Measurements from ENCODE around the gene ADAM17.
"Not testable (repeated sequence)": the region's sequence is repeated elsewhere in the genome, so short reads cannot be mapped to it uniquely, and the experiment has no call there.

ADAM17 gene

DNA sequence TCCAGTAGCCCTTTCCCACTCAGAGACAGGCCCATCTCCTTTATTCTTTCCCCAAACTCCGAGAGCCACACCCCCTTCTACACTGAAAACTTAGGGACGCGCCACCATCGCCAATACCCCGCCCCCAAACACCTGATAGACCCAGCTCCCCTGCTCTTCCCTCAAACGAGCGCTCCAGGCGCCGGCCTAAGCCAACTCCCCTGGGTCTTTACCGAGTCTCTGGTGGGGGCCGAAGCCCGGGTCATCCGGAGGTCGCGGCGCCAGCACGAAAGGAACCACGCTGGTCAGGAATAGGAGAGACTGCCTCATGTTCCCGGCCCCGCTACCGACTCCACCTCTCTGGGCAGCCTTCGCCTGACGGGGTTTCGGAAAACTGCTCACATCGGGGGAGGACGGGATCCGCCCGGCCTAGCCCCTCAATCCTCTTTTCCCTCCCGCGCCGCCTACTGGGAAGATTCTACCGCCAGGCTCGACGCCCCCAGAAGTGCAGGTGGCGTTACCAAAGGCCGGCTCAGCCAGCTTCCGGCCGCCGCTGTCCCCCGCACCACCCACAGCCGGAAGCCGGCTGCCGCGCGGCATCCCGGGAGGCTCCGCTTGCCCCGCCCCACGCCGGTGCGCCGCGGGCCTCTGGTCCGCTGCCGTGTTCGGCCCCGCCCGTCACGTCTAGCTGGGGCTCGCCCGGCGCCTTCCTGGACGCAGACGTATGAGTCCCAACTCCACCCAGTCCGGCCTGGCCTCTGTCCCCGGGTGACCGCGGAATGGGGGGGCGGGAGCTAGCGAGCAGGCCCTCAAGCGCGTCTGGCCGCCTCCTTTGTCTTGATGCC lies at the start of gene ADAM17:
ADAM17 (minus strand) TSS at position 534 of the 824 bp plus-strand sequence; CDS start at position 309, 225 bp downstream.
- FAIRE-seq: no peak

DNA sequence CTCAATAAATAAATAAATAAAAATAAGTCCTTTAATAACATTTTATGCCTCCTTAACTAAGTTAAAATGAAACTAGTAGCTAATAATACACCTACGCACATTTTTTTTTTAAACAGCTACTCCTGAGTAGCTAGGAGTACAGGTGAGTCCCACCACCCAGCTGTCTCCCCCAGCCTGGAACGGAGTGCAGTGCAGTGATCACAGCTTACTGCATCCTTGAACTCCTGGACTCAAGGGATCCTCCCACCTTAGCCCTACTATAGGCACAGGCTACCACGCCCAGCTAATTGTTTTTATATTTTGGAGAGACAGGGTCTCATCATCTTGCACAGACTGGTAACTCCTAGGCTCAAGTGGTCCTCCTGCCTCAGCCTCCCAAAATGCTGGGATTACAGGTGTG lies 46.8 kb upstream of the ADAM17 start:
- FAIRE-seq: no peak

DNA sequence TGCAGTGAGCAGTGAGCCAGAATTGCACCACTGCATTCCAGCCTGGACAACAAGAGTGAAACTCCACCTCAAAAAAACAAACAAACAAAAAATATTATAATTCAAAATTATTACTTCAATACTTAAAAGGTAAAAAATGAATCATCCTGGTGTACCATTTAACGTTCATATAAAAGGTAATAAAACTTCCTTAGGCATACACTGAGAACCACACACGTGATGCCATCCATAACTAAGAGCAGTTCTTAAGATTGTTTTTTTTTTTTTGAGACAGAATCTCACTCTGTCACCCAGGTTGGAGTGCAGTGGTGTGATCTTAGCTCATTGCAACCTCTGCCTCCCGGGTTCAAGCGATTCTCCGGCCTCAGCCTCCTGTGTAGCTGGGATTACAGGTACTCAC lies 45.8 kb upstream of the ADAM17 start:
- no peak for FAIRE-seq

DNA sequence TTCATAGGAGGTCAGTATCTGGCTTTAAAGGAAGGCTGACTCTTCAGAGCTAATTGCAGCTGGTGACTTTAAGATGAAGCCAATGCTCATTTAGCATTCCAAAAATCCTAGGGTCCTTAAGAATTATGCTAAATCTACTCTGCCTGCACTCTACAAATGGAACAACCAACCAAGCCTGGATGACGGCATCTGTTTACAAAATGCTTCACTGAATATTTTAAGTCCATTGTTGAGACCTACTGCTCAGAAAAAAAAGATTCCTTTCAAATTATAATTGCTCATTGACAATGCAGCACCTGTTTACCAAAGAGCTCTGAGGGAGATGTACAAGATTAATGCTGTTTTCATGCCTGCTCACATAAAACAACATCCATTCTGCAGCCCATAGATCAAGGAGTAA lies 43.8 kb upstream of the ADAM17 start:
- no peak for FAIRE-seq

DNA sequence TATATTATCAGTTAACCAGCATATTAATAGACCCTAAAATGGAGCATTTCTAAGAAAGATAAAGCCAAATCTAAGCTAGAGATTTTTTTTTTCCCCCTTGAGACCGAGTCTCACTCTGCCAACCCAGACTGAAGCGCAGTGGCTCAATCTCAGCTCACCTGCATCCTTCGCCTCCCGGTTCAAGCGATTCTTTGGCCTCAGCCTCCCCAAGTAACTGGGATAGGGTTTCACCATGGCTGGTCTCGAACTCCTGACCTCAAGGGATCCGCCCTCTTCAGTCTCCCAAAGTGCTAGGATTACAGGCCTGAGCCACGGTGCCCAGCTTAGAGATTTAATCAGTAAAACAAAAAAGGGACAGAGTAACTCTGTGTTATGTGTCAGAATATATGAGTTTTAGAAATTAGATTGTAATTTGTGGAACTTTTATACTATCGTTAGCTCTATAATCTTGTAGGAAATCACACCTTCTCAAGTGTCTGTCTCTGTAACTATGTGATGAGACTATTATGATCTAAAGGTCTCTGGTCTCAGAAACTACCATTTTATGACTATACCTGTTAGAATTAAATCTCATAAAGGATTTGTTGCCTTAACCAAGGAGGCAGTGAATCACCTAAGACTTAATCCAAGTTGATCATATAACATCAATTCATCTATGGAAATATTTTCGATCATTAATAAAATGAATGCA lies 41.1 kb upstream of the ADAM17 start:
- FAIRE-seq: no peak

GRCh38 chr2:9595746-9596145 lies 40.1 kb upstream of the ADAM17 start:
- FAIRE-seq: no peak

- not testable (repeated sequence) for FAIRE-seq
These were observed 39.6 kb upstream of the ADAM17 start for GRCh38 chr2:9595256-9595655.

DNA sequence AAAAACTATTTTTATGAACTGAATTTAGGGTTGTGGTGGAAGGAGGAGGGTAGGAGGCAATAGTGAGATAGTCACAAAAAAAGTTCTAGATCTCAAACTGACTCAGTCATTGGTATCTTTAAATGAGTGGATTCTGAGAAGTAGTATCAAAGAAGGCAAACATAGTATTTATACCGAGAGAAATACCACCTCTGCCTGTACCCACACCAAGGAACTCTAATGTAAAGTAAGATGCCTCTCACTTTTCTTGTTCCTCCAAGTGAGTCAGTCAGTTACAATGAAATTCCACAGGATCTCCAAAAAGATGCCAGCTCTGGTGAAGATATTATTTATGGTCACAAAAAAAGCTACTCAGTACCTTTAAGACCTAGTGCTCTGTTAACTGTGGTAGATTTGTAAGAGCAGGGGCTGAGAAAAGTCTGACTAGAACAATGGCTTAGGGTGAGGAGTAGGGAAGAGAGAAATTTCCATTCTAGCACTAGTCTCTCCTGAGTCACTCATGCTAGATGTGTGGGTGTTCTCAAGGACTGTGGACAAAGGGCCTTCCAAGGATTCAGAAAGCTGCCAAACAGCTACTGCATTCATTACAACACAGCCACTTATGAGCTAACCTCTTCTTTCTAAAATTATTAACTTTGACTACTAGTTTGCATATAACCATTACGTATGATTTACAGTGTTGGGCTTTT lies 38.9 kb upstream of the ADAM17 start:
- no peak for FAIRE-seq

DNA sequence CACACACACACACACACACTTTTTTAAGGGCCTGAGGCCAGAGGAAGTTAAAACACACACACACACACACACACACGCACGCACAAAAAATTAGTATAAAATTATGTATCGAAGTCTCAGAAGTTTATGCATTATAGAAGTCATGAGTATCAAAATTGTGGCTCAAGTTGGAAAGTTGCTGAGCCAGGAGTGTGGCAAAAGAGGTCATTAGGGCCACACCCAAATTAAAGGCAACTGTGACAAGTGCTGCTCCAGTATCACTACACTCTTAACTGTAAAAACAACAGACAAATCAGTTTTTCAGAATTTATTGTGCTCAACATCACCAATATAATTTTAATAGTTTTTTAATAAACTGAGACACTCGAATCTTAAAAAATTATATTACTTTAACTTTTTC lies 38.3 kb upstream of the ADAM17 start:
- FAIRE-seq: peak; percentile 53

GRCh38 chr2:9592699-9593098 lies 37.1 kb upstream of the ADAM17 start:
- FAIRE-seq: no peak

DNA sequence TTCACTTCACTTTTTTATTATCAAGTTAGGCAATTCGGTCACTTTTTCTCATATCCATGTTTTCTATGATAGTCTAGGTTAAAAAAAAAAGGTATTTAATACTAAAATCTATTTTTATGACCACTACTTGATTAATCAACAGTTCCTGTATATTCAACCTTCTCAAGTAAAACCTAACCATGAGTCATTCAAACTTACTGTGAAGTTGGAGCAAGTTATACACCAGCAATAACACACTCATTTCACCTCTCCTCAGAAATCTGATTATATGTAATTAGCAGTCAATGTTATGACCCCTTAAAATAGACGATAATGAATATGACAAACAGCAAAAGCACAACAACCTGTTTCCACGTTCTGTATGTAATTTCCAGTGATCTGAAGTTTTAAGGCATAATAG lies 35.0 kb upstream of the ADAM17 start:
- FAIRE-seq: no peak

DNA sequence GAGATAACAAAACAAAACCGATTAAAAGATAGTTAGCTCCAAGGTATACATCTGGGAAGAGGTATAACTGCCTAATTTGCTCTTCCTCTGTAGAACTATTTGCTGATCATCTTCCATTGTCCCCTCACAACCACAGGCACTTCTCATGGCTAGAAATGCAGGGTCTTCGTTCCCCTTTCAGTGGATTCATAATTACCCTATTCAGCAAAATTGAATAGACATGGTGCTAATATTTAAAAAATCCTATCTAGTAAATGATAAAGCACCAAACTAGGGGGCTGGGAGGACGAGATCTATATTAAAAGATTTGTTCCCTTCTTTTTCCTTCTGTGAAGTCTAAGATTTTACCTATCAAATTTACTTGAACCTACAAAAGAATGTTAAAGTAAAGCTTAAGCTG lies 30.8 kb upstream of the ADAM17 start:
- no peak for FAIRE-seq

DNA sequence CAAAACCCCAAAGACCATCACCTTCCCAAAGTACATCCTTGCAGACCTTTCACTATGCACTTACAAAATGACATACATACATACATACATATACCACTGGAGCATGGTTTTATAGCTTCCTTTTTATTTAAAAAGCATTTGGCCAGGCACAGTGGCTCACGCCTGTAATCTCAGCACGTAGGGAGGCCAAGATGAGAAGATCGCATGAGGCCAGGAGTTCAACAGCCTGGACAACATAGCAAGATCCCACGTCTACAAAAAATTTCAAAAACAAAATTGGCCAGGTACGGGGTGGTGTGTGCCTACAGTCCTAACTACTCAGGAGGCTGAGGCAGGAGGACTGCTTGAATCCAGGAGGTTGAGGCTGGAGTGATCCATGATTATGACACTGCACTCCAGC lies 29.9 kb upstream of the ADAM17 start:
- no peak for FAIRE-seq

GRCh38 chr2:9584902-9585301 lies 29.3 kb upstream of the ADAM17 start:
- FAIRE-seq: not testable (repeated sequence)

- no peak for FAIRE-seq
These were observed 27.0 kb upstream of the ADAM17 start for GRCh38 chr2:9582624-9583023.

DNA sequence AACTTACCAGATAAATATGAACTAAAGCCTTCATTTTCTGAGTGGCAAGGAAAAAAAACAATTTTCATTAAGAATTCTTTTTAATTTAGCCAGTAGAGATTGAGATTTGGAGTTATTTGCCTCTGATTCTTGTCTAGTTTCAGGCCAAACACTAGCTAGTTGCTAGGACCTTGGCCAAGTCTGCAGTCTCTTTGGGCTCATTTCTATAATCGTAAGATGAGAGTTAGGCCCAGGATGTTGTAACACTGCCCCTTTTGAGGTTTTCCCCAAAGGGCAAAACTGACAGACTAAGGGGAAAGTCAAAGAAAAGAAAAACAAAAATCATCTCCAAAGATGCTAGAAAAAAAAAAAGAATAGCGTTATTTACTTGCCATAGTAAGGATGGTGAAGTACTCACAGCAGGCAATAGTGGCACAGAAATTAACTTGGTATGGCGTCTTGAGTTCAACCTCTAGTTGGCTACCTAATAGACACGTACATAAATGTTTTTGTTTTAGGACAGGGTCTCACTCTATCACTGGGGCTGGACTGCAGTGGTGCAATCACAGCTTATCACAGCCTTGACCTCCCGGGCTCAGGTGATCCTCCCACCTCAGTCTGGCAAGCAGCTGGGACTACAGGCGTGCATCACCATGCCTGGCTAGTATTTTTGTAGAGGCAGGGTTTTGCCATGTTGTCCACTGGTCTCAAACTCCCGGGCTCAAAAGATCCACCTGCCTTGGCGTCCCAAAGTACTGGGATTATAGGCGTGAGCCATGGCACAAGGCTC lies 23.0 kb upstream of the ADAM17 start:
- no peak for FAIRE-seq

DNA sequence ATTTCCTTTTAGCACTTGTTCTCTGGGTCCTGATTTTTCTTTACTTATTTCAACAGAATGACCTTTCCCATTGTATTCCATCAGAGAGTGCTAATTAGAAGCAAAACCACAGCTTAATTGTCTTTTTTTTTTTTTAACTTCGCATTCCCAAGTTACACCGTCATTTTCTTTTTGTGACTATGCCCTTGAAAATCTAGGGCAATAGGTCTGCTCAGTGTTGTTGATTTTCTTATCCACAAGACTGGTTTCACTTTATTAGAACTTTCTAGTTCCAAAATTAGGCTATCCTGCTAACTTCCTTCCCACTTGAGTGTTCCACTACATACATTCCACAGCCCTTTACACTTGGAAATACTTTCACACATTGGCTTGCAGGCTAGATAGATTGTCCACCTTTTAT lies 18.7 kb upstream of the ADAM17 start:
- FAIRE-seq: no peak

DNA sequence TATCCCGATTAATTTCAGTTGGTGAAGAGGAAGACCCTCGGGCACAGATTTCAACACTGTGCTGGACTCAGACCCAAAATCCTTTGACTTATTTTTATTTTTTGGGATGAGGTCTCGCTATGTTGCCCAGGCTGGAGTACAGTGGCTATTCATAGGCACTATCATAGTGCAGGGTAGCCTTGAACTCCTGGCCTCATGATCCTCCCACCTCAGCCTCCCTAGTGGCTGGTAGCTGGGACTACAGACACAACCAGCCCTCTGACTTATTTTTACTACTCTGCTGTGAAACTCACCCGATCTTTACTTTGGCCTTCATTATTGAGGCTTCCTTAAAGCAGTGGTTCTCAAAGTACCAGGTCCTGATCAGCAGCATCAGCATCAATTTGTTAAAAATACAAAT lies 18.2 kb upstream of the ADAM17 start:
- no peak for FAIRE-seq

DNA sequence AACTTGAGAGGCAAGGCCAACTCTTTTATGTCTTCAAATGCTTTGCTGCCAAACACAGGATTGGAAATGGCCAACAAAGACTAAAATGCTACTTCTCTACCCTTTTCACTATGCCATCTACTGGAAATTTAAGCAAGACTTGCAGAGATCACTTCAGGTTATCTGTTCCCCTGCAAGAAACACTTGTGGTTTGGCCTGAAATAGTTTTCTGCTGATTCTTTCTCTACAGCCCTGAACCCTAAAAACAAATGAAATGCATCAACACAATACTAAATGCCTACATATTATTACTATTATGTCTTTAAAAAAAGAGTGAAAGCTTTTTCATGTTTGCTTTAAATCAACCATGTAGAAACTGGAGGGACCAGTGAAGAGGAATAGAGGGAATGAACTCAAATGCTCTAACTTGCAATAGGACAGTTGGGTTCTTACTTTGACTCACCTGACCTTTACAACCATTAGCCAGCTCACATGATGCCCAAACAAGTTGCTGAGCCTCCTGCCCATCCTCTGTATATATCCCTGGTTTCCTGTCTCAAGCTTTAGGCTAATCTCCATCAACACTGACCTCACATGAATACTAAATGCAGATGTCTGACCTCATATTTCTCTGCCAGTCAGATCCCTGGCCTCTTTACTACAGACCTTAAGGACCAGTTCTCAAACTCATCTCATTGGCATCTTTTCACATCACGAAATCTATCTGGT lies 17.5 kb upstream of the ADAM17 start:
- no peak for FAIRE-seq

GRCh38 chr2:9570182-9571060 lies 14.8 kb upstream of the ADAM17 start:
- no peak for FAIRE-seq

DNA sequence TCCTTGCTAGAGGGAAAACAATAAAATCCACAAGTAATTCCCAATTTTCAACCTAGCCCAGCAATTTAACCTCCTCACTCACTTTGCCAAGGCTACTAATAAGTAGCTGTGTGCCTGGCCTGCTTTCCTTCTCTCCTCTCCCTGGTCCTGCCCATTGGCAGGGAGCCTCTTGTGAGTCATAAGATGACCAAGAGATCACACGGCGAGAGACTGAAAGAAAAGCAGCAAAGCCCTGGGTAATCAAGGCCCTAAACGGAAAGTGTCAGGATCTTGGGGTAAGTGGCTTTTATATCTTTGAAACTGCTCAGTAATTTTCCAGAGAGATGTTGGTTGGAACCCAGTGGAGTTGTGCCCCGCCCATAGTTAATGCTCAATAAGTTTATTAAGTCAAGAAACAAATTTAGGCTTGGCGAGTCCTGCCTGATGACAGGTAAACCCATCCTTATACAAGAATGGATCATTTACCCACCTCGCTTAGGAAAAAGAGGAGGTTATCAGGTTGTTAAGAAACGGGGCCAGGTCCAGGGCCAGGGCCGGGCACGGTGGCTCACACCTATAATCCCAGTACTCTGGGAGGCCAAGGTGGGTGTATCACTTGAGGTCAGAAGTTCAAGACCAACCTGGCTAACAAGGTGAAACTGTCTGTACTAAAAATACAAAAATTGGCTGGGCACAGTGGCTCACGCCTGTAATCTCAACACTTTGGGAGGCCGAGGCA lies 10.0 kb upstream of the ADAM17 start:
- FAIRE-seq: no peak
